VCaP (cell line): ENCODE data around the gene RASAL2.

Experiments
- H3K27ac ChIP-seq: fragments of 450-650 bp; 2 replicates; pipeline ENCODE4 v1.5.1; 2017
- CTCF ChIP-seq: fragments of 450-650 bp; conservative IDR thresholded peaks from 2 replicates; pipeline ENCODE4 v1.5.1; 2017; ENCODE audit warnings: mild to moderate bottlenecking, moderate library complexity

The RASAL2 gene

DNA sequence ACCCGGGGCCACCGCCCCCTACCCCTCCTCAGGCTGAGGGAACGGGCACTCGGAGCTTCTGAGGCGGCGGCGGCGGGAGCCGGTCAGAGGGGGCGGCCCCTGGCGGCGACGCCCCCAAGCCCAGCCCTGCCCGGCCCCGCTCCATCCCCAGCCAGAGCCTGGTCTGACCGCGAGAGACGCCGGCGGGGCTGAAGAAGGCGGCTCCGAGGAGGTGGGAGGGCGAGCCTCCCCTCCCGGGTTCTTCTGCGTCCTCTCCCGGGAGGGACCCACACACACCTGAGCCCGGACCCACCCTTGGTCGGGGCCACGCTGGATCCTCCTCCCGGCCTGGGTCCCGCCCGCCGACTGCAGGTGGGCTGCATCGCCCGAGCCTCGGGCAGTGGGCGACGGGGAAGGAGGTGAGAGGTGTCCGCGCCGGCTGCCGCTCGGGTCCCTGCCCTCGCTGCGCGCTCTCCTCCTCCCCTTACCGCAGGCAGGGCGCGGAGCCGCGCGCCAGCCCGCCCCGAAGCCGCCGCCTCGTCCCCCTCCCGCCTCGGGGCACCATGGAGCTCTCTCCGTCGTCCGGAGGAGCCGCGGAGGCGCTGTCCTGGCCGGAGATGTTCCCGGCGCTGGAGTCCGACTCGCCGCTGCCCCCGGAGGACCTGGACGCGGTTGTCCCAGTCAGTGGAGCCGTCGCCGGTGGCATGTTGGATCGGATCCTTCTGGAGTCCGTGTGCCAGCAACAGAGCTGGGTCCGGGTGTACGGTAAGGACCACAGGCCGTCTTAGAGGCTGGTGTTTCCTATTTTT lies at the start of gene RASAL2:
Gene RASAL2, plus strand, starts transcription at position 154 of the 788 bp plus-strand sequence. Its CDS starts 389 bp downstream, at position 543.
- peak; percentile 51 for TF ChIP-seq CTCF
- peak within 1 kb of the TSS; percentile 92 for H3K27ac ChIP-seq

DNA sequence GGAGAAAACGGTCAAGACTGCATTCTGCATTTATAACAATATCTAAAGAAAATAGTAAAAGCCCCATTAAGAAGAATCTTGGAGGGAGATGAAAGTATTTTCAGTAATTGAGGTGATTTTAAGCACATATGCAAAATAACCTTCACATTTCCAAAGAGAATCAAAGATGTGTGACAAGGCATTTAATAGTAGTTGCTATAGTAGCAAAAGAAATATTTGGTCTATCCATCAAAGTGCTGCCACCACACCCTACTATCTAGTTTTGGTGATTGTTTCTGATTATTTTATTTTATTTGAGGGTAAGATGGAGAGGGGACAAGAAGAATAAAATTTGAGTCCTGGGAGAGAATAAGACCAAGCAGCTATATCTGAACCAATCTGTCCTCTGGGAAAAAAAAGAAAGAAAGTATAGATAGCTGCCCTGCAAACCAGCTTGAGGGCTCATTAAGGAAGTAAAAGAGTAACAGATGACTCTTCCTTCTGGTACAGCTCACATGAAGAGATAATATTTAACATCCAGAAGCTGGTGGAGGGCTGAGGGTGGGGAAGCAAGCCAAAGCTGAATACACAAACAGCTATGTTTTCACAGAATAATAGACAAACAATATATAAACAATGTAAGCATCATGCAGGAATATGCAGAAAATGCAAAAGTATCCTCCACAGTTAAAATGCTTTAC lies 47.2 kb upstream of the RASAL2 start:
- no peak overlapping the region for H3K27ac ChIP-seq
- TF ChIP-seq CTCF: no peak

DNA sequence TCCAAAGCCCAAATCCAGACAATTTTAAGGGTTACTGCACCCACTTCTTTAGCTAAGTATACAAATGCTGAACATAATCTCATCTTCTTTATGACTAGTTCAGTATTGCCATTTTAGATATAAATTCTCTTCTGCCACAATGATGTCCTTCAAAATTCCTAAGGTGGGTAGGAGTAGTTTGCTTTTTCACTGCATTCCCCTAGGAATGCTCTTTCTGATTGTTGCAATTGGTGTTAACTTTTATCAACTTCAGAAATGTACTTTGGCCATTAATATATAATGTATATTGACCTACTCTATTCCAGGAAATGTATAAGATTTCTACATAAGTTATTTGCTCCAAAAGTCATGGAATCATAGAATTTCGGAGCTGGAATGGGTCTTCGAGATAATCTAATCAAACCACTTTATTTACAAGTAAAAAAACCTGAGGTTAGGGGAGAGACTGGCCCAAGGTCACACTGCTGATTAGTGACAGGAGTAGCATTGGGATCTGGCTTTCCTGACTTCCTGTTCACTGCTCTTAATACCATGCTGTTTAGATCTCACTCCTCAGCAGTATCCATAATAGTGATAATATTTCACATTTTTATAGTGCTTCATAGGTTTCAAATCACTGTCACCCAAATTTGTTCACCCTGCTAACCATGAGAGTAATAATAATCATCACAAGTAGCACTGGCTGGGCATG lies 46.4 kb upstream of the RASAL2 start:
- H3K27ac ChIP-seq: no peak overlapping the region
- TF ChIP-seq CTCF: no peak

DNA sequence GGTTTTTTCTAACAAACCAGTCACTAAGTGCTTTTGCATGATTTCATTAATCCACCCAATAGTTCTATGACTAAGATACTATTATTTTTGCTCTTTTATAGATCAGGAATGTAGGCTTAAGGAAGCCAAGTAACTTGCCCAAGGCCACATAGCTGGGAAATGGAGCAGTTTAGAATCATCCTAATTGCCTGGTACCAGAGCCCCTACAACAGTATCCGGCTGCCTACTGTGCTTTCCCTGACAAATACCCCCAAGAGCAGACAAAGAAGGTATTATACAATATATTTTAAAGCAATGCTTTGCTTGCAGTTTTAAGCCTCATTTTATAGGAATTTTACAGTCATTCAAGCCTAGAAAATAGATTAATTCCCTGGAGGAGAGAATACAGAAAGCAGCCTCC lies 45.5 kb upstream of the RASAL2 start:
- TF ChIP-seq CTCF: no peak
- H3K27ac ChIP-seq: no peak overlapping the region

DNA sequence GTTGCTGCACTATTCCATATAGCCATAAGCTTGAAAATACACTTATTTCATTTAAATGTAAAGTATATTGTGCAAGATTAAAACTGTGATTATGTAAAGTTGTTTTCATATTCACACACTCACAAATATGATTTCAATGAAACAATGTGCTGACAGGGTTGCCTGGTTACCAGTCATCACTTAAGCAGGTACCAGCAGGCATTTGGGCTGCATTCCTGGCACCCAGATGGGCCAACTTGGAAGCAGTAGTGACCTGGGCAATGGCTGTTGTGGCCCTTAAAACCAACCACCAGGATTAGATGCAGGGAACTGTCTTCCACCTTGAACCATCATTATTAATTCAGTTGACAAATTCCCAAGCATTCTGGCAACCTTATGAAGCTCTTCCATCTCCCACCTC lies 45.0 kb upstream of the RASAL2 start:
- no peak overlapping the region for H3K27ac ChIP-seq
- TF ChIP-seq CTCF: no peak

DNA sequence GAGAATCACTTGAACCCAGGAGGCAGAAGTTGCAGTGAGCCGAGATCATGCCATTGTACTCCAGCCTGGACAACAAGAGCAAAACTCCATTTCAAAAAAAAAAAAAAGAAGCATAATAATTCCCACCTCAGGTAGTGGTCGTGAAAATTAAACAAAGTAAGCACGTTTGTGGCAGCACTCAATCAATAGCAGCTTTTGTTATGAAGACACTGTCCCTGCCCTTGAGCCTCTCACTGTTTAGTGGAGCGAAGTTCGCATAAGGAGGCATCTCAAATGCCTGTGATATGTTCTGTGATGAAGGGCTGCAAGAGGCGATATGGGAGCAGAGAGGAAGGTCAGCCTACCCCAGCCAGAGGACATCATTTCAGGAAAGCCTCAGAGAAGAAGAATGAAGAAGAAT lies 43.8 kb upstream of the RASAL2 start:
- no peak for TF ChIP-seq CTCF
- no peak overlapping the region for H3K27ac ChIP-seq

DNA sequence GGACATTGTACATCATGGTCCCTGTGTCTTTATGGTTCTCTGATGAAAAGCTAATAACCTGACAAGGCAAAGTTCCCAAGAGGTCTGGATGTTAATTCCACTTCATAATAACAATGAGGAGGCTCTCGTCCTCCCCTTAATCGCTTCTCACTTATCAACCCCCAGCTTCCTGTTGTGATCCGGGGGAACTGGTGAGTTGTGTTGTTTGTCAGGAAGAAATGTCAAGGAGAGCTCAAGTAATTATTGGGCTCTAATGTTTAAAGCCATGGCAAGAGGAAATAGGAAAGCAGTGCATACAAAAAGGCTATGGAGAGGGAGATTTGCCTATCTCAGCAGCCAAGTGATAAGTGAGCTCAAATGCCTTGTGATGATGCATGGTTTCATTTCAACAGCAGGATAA lies 42.8 kb upstream of the RASAL2 start:
- H3K27ac ChIP-seq: no peak overlapping the region
- TF ChIP-seq CTCF: no peak
